NCI-H524 (cell line): ENCODE data around the gene RTN3.
"Not testable (repeated sequence)": the region's sequence is repeated elsewhere in the genome, so short reads cannot be mapped to it uniquely, and the experiment has no call there.

Source experiments
- DNase-seq, 2 experiments: peaks; one replicate each; lab custom pipeline; 2025; lab: John Stamatoyannopoulos, UW

RTN3 gene

GRCh38 chr11:63768237-63769041, 87.1 kb downstream of the RTN3 start, which contains the start of gene ZFTA:
TSS of gene ZFTA (minus strand) at chr11:63768775. CDS start at chr11:63768622, 153 bp downstream.
- peak; percentile 17 to 61 for DNase-seq

DNA sequence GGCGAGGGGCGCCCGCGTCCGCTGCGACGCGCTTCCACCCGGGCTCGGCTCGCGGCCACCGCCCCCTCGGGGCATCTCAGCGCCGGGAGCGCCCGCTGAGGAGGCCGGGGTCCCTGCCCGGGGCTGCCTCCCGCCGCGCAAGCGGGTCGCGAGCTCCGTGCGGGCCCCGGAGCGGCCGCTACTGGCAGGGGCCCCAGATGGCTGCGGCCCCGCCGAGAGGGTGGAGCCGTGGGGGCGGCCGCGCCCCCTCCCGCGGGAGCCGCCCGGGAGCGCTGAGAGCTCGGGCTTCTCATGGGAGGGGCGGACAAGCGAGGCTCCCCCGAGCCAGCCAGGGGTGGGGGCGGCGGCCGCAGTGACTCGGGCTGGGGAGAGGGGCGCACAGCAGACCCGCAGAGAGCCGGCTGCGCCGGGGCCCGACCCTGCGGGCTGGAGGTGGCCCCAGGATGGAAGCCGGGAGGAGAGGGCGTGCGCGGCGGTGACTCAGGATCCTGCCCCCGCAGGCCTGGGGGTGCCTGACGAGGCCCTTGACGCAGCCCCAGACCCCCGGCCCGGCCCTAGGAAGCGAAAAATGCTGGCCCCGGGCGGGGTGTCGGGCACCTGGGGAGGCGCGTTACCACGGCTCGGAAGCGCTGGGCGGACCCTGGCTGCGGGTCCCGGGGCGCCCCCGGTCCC, 87.9 kb downstream of the RTN3 start:
- DNase-seq: peak in 1 of 2 experiments; percentile 39

GRCh38 chr11:63769714-63770455, 88.6 kb downstream of the RTN3 start:
- DNase-seq: peak in 1 of 2 experiments; percentile 30

- DNase-seq: no peak
Observed at GRCh38 chr11:63770763-63771162, 89.5 kb downstream of the RTN3 start.

DNA sequence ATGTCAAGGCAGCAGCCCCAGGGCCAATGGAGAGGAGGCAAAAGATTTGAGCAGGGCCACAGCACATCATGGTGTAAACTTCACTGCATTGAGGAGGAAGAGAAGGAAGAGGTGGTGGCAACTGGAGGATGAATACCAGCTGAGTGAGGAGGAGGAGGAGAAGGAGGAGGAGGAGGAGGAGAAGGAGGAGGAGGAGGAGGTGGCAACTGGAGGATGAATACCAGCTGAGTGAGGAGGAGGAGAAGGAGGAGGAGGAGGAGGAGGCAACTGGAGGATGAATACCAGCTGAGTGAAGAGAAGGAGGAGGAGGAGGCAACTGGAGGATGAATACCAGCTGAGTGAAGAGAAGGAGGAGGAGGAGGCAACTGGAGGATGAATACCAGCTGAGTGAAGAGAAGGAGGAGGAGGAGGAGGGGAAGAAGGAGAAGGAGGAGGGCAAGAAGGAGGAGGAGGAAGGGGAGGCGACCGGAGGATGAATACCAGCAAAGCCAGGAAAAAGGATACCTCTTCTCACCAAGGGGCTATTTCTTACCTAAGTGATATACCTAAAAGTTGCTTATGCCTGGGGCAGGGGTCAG, 90.5 kb downstream of the RTN3 start:
- not testable (repeated sequence) for DNase-seq

DNA sequence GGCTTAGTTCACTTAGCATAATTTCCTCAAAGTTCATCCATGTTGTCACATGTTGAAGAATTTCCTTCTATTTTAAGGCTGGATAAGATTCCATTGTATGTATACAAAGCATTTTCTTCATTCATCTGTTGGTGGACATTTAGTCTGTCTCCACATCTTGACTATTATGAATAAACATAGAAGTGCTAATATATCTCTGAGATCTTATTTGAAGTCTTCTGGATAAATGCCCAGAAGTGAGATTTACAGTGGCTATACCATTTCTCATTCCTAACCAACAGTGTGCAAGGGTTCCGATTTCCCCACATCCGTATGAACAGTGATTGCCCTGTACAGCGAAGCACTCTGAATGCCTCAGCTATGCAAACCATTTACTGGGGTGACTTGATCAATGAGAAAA, 93.9 kb downstream of the RTN3 start:
- DNase-seq: no peak

DNA sequence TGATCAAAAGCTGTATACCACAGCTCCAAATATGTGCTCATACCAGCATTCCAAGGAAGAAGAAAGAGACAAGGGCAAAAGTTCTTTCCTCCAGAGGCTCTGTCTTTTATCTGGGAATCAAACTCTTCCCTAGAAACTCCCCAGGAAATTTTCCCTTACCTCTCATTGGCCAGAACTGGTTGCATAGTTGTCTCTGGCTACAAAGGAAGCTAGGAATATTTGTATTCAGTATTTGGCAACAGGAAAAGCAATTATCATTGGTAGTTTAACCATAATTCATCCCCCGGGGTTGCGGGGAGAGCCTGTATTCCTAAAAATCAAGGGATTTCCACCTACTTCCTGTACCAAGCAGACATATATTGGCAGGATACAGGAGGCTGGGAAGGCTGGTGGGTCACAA, 97.7 kb downstream of the RTN3 start:
- no peak for DNase-seq

DNA sequence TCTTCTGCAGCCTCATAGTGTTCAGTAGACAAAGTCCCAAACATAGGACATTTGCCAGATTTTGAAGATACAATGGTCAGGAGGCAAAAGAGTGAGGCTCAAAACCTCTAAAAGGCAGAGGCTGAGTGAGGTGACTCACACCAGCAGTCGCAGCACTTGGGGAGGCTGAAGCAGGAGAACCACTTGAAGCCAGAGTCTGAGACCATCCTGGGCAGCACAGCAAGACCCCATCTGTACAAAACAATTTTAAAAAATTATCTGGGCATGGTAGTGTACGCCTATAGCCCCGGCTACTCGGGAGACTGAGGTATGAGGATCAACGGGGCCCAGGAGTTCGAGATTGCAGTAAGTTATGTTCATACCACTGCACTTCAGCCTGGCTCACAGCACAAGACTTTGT, 101.4 kb downstream of the RTN3 start:
- DNase-seq: no peak

DNA sequence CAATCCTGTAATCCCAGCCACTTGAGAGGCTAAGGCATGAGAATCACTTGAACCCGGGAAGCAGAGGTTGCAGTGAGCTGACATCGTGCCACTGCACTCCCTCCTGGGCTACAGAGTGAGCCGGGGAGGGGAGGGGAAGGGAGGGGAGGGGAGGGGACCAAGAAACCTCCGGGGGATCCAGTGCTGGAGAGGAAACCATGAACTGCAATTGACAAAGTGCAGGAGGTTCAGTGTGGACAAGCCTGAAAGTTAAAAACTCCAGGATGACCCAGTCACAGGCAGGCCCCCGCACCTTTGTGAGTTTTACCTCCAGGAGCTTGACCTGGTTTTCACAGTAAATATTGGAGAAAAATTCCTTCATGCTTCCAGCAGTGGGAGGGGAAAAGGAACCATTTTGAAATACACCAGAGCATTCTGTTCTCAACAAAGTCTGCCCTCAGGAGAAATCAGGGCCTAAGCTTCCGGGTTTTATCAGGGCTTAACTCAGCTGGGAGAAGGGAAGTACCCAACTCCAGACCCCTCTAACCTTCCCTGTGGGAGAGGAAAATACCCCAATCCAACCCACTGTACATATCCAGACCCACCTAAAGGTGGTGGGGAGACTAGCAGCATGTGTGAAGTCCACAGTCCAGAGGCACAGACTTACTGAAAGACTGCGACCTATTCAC, 102.8 kb downstream of the RTN3 start:
- peak; percentile 34 to 39 for DNase-seq

- no peak for DNase-seq
Observed at GRCh38 chr11:63785823-63786222, 104.5 kb downstream of the RTN3 start.

DNA sequence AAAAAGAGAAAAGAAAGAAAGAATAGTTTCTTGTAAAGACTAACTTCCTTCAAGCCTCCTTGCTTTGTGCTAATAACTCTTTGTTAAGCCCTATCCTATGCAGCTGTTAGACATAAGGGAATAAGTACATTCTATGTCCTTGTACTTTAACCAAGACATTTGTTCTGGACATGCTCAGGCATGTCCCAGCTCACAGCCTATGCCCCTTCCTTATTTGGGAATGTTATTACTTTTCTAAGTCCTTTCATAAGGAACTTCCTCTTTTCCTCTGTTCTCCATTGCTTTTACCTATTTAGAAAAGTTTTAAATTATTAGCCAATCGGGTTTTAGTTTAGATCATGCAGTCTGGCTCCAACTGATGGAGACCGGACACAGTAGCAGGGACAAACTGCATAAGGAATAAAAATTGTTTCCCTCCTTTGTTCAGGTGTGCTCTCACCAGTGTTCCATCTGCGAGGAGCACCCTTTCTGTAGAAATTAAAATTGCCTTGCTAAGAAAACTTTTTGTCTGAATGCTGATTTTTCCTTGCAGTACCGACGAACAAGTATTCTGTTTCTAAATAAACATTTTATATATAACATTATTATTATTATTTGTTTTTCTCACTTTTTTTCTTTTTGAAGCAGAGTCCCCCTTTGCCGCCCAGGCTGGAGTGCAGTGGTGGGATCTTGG, 110.3 kb downstream of the RTN3 start:
- DNase-seq: no peak

DNA sequence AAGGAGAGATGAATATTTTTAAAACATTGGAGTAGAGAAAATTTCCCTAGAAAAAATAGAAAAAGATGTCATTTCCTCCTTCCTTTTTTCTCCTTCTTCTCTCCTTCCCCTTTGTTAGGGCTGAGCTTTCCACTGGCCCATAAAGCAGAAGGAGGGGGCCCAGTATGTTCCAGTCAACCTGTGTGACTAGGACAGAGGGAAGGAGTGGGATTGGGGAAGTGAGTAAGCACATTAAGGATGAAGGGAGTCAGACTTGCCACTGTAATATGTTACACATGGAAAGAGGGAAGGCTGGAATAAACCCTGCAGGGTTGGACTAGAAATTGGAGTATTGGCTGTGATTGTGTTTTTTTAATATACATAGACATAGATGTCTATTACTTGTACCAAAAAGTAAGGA, 111.9 kb downstream of the RTN3 start:
- DNase-seq: no peak

DNA sequence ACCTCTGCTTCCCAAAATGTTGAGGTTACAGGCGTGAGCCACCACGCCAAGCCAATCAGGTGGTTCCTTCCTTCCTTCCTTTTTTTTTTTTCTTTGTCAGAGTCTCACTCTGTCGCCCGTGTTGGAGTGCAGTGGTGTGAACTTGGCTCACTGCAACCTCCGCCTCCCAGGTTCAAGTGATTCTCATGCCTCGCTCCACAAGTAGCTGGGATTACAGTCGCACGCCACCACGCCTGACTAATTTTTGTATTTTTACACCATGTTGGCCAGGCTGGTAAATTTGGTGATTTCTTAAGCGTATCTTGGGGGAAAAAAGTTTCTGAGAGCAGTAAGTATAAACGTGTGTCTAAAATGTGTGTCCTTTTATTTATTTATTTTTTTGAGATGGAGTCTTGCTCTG, 113.8 kb downstream of the RTN3 start:
- DNase-seq: no peak

DNA sequence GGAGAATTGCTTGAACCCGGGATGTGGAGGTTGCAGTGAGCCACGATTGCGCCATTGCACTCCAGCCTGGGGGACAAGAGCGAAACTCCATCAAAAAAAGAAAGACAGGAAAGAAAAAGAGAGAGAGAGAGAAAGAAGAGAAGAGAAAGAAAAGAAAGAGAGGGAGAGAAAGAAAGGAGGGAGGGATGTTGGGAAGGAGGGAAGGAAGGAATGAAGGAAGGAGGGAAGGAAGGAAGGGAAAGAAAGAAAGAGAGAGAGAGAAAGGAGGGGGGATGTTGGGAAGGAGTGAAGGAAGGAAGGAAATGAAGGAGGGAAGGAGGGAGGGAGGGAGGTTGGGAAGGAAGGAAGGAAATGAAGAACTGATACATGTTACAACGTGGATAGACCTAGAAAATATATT, 119.6 kb downstream of the RTN3 start:
- no peak for DNase-seq

GRCh38 chr11:63802637-63803414, 121.5 kb downstream of the RTN3 start:
- DNase-seq: no peak

DNA sequence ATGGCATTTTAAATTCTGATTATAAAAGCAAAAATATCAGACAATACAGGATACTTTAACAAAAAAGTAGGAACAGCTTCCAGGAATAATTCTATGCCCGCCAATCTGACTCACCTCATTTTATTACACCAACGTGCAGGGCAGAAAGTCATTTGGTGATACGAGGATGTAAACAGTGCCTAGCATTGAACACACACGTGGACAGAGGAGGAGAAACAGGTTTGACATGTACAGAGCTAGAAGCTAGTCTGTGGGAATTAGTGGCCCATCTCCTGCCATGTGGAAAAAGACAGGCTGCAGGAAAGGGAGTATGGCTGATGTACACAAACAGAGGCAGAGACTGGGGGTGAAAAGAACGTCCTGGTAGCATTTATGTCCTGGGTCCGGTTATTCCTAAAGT, 123.0 kb downstream of the RTN3 start:
- DNase-seq: no peak

GRCh38 chr11:63805844-63806415, 124.6 kb downstream of the RTN3 start:
- DNase-seq: no peak
